K562 (cell line): ENCODE measurements around the gene TMPRSS5. TPM values are rescaled to one million over a fixed set of nuclear protein-coding genes. Genes with fewer than 3 reads are reported as not detected.
A peak's percentile ranks its signal among the peaks of the same experiment; 100 is the strongest.

Experiments
- ATAC-seq: fragments of 200-7000 bp; cut with Tn5 transposase; 3 replicates; pipeline ENCODE4 v1.9.1; 2020; ENCODE audit warnings: moderate library complexity
- BruUV-seq: library from RNA; stranded (reverse); fragments of 400-500 nt; replicated peaks from 2 replicates; lab custom pipeline; 2021; lab: Mats Ljungman, UMichigan
- CTCF ChIA-PET: fragments of 300-600 bp; formaldehyde crosslinking; extraction: SDS; loops from one replicate; lab custom pipeline; 2021; ENCODE audit warnings: low intra/inter-chr PET ratio; lab: Yijun Ruan, JAX
- POLR2A ChIA-PET: fragments of 300-600, 350-650 bp; sonication (Branson Sonifier 250); formaldehyde crosslinking; extraction: SDS; loops from one replicate; lab custom pipeline; 2021; ENCODE audit warnings: antibody characterized with exemption, inconsistent platforms; lab: Yijun Ruan, JAX
- DNase-seq, 4 experiments: peaks; one replicate each; pipeline versions ENCODE4 v3.0.0 to v3.0.0-alpha.2; 2011 to 2018; ENCODE audit warnings: low spot score in 3 of 4, mixed read lengths in 3 of 4; ENCODE audit errors: extremely low read depth in 1 of 4
- FAIRE-seq: peaks from 2 replicates; lab custom pipeline; 2011; peaks lifted over from hg19 to GRCh38; lab: Jason Lieb, UNC
- H2AFZ ChIP-seq: 2 replicates; pipeline ENCODE4 v1.6.0; 2011; ENCODE audit warnings: low read depth, low read length, control low read depth, inconsistent platforms
- H3K27ac ChIP-seq: fragments of 200-600 bp; 3 replicates; pipeline ENCODE4 v1.8.0; 2011; ENCODE audit warnings: low read depth, mild to moderate bottlenecking, control low read depth, inconsistent platforms, low read length, moderate library complexity, mixed read lengths; ENCODE audit errors: extremely low read depth
- H3K27me3 ChIP-seq, 2 experiments: fragments of 300-600 bp in 1 of 2; 2 replicates in 1 of 2; 3 replicates in 1 of 2; pipeline versions ENCODE4 v1.6.0 to v1.8.0; 2011; ENCODE audit warnings: inconsistent platforms in 2 of 2, low read length in 2 of 2, mild to moderate bottlenecking in 1 of 2, mixed read lengths in 1 of 2, moderate library complexity in 1 of 2; ENCODE audit not compliant: control insufficient read depth in 2 of 2, insufficient read depth in 2 of 2
- H3K36me3 ChIP-seq: fragments of 300-600 bp; 3 replicates; pipeline ENCODE4 v1.8.0; 2011; ENCODE audit warnings: mild to moderate bottlenecking, low read length, inconsistent platforms; ENCODE audit not compliant: control insufficient read depth, insufficient read depth
- H3K4me1 ChIP-seq, 2 experiments: fragments of 200-600 bp in 1 of 2; replicated peaks in 1 of 2; 2 replicates in 1 of 2; 3 replicates in 1 of 2; pipeline versions ENCODE4 v1.5.1 to v1.8.0; 2011; ENCODE audit warnings: inconsistent platforms in 2 of 2, low read length in 2 of 2, mild to moderate bottlenecking in 1 of 2, mixed read lengths in 1 of 2, moderate library complexity in 1 of 2; ENCODE audit not compliant: control insufficient read depth in 2 of 2, insufficient read depth in 2 of 2
- H3K4me2 ChIP-seq: 2 replicates; pipeline ENCODE4 v1.6.1; 2011; ENCODE audit warnings: low read length, control low read depth, inconsistent platforms, mixed read lengths; ENCODE audit not compliant: insufficient read depth
- H3K4me3 ChIP-seq: fragments of 200-600 bp; sonication (generic), shearing (Covaris generic); 2 replicates; pipeline ENCODE4 v1.5.1; 2016; ENCODE audit warnings: control low read depth, inconsistent platforms
- H3K79me2 ChIP-seq: fragments of 200-600 bp; 3 replicates; pipeline ENCODE4 v1.8.0; 2011; ENCODE audit warnings: low read length, inconsistent platforms; ENCODE audit not compliant: control insufficient read depth, insufficient read depth
- H3K9ac ChIP-seq, 2 experiments: 2 replicates each; pipeline versions ENCODE4 v1.6.0 to v1.6.1; 2011; ENCODE audit warnings: low read depth in 2 of 2, low read length in 2 of 2, control low read depth in 1 of 2, inconsistent platforms in 1 of 2, mild to moderate bottlenecking in 1 of 2, mixed read lengths in 1 of 2; ENCODE audit not compliant: insufficient read depth in 1 of 2
- H3K9me1 ChIP-seq: one replicate; pipeline ENCODE4 v1.6.0; 2011; ENCODE audit warnings: inconsistent platforms, mild to moderate bottlenecking, low read length, moderate library complexity; ENCODE audit not compliant: control insufficient read depth, insufficient read depth
- H3K9me3 ChIP-seq: replicated peaks from 2 replicates; pipeline ENCODE4 v1.5.1; 2011; ENCODE audit warnings: low read depth, low read length, inconsistent platforms; ENCODE audit not compliant: control insufficient read depth, insufficient read depth
- H4K20me1 ChIP-seq: replicated peaks from 2 replicates; pipeline ENCODE4 v1.6.1; 2011; ENCODE audit warnings: low read length, inconsistent platforms, mixed read lengths; ENCODE audit not compliant: control insufficient read depth, insufficient read depth
- CBFA2T3 ChIP-seq: fragments of 450-650 bp; IDR thresholded peaks from 2 replicates; pipeline ENCODE4 v1.6.1; 2017
- CBX3 ChIP-seq, 2 experiments: IDR thresholded peaks; 1 replicate in 1 of 2; 2 replicates in 1 of 2; pipeline ENCODE4 v1.6.1; 2012; ENCODE audit warnings: inconsistent platforms in 2 of 2, low read length in 2 of 2, borderline replicate concordance in 1 of 2, control low read depth in 1 of 2
- CHD2 ChIP-seq: IDR thresholded peaks from 2 replicates; pipeline ENCODE4 v1.6.1; 2011; ENCODE audit warnings: low read depth, low read length
- ETV5 ChIP-seq: sonication (generic); formaldehyde crosslinking; IDR thresholded peaks from 2 replicates; pipeline ENCODE4 v1.4.0; 2020; ENCODE audit warnings: low read depth, mild to moderate bottlenecking, missing genetic modification reagents
- FIP1L1 ChIP-seq: fragments of 200-400 bp; formaldehyde crosslinking; IDR thresholded peaks from 2 replicates; pipeline ENCODE4 v1.6.1; 2018; ENCODE audit warnings: mild to moderate bottlenecking, low read depth, low read length; ENCODE audit not compliant: poor library complexity, severe bottlenecking
- HMG20A ChIP-seq: fragments of 450-650 bp; formaldehyde crosslinking; conservative IDR thresholded peaks from 2 replicates; pipeline ENCODE4 v1.4.0; 2020; ENCODE audit warnings: mild to moderate bottlenecking, mixed read lengths
- MEF2A ChIP-seq: IDR thresholded peaks from 2 replicates; pipeline ENCODE4 v1.6.1; 2011; ENCODE audit warnings: low read depth, mild to moderate bottlenecking, low read length, moderate library complexity; ENCODE audit not compliant: control insufficient read depth
- MTA2 ChIP-seq: fragments of 450-650 bp; IDR thresholded peaks from 2 replicates; pipeline ENCODE4 v1.6.1; 2016; ENCODE audit warnings: low read depth
- PHF8 ChIP-seq: fragments of 200-600 bp; sonication (generic); IDR thresholded peaks from 2 replicates; pipeline ENCODE4 v1.6.1; 2012; ENCODE audit warnings: mixed run types, mild to moderate bottlenecking, inconsistent platforms, low read length, moderate library complexity, borderline replicate concordance
- POLR2AphosphoS5 ChIP-seq: IDR thresholded peaks from 2 replicates; pipeline ENCODE4 v1.6.1; 2011; ENCODE audit warnings: mild to moderate bottlenecking, low read depth, low read length, moderate library complexity; ENCODE audit not compliant: control insufficient read depth, insufficient read depth
- PRMT5 ChIP-seq: sonication (generic); formaldehyde crosslinking; IDR thresholded peaks from 2 replicates; pipeline ENCODE4 v1.5.0; 2020; ENCODE audit warnings: missing genetic modification reagents
- PTTG1 ChIP-seq: fragments of 450-650 bp; IDR thresholded peaks from 2 replicates; pipeline ENCODE4 v1.6.1; 2016; ENCODE audit warnings: low read depth, mild to moderate bottlenecking, missing genetic modification characterization, missing compliant biosample characterization
- ZBTB17 ChIP-seq: fragments of 450-650 bp; formaldehyde crosslinking; IDR thresholded peaks from 2 replicates; pipeline ENCODE4 v1.4.0; 2020; ENCODE audit warnings: mild to moderate bottlenecking
- ZFP36 ChIP-seq: fragments of 150-350 bp; IDR thresholded peaks from 2 replicates; pipeline ENCODE4 v1.6.1; 2018; ENCODE audit warnings: low read length, low read depth; ENCODE audit not compliant: partially characterized antibody
- ZNF445 ChIP-seq: fragments of 250-450 bp; sonication (Bioruptor Pico); IDR thresholded peaks from 2 replicates; pipeline ENCODE4 v1.4.0; 2020; ENCODE audit warnings: low read depth, mild to moderate bottlenecking, moderate library complexity
- ZNF780A ChIP-seq: fragments of 250-450 bp; sonication (Bioruptor Pico); IDR thresholded peaks from 2 replicates; pipeline ENCODE4 v1.5.0; 2021; ENCODE audit warnings: mild to moderate bottlenecking
- ZSCAN32 ChIP-seq: fragments of 450-650 bp; formaldehyde crosslinking; IDR thresholded peaks from 2 replicates; pipeline ENCODE4 v1.4.0; 2020; ENCODE audit warnings: mild to moderate bottlenecking, moderate library complexity
- whole genome bisulfite sequencing: fragments of 100-300 bp; shearing (Covaris generic); methylation state at CpG from one replicate; pipeline ENCODE4 v1.1.6; 2016; ENCODE audit warnings: low coverage, mixed read lengths; ENCODE audit not compliant: insufficient coverage; ENCODE audit errors: missing lambda C conversion rate; 5-methylcytosine and 5-hydroxymethylcytosine counted together
- in situ Hi-C: fragments of 300-500 bp; cut with MboI; formaldehyde crosslinking; loops from 4 replicates; pipeline ENCODE4 v1.15.0; 2018; ENCODE audit warnings: inconsistent platforms, mixed read lengths
- intact Hi-C: fragments of 100-400 bp; cut with micrococcal nuclease; formaldehyde crosslinking; loops from 2 replicates; pipeline ENCODE4 v1.14.2; 2022
- polyA plus RNA-seq, 8 experiments: library from polyadenylated mRNA; depleted of rRNA in 4 of 8; stranded (reverse) in 5 of 8; unstranded in 3 of 8; fragments of >200 nt; fragmentation: Nextera tagmentation in 2 of 8; fragmentation: Illumina TruSeq in 1 of 8; extraction: Ambion mirVana in 2 of 8; extraction: Trizol in 1 of 8; gene quantifications; 2 replicates each; pipeline versions ENCODE4 v1.2.1 to v1.2.3, GENCODE V29; 2011 to 2014; ENCODE audit warnings: inconsistent platforms in 1 of 8, missing spikeins in 1 of 8
- total RNA-seq, 7 experiments: library from RNA; depleted of rRNA in 6 of 7; stranded (reverse); fragments of >200 nt in 6 of 7; fragmentation: Illumina TruSeq in 2 of 7; extraction: Trizol in 2 of 7; gene quantifications; 2 replicates each; pipeline versions ENCODE4 v1.2.1 to v1.2.3, GENCODE V29; 2011 to 2021; ENCODE audit warnings: low replicate concordance in 1 of 7
- TF ChIP-seq, protein P1 (sequence below): fragments of 250-450 bp; sonication (Bioruptor Pico); IDR thresholded peaks from 2 replicates; pipeline ENCODE4 v1.4.0; 2020; ENCODE audit warnings: mild to moderate bottlenecking, moderate library complexity, borderline replicate concordance

Gene TMPRSS5
- total and polyA plus RNA-seq, 9 of the 15 experiments (the other 6 are each of a cell fraction or from before 2014, with no cell fraction given) = 0.07 to 0.49 (median 0.17) TPM; not detected in 1

DNA sequence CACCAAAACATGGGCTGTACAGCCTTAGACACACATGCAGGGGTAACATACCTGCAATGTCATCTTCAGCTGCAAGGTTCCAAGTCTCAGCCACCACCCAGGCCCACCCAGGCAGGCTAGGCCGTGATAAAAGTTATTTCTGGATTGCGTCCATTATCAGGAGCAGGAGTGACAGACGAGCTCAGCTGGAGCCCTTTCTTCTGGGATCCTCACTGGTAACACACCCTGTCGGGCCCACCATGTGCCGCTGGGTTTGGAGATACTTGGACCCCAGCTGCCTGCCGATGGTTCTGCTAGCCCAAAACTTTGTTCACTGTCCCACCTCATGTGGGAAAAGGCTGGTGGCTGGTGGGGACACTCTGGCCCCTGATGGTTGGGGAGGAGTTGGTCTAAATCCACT, 24.8 kb downstream of the TMPRSS5 start:
- intact Hi-C loops = no loop called here
- H3K9ac ChIP-seq = peak overlapping the region; percentile 24 to 29
- H3K4me3 ChIP-seq = no peak overlapping the region
- H3K36me3 ChIP-seq = no peaks in the 10 kb centered on the region
- H3K9me3 ChIP-seq = no peaks in the 10 kb centered on the region
- CTCF ChIA-PET = no interaction called here
- in situ Hi-C loops = no loop called here
- peak in 3 of 4 experiments; percentile 32 to 79 (median 74) for DNase-seq
- H3K27me3 ChIP-seq = no peaks in the 10 kb centered on the region
- peak; percentile 63 for ATAC-seq
- peak overlapping the region; percentile 83 for H2AFZ ChIP-seq
- no peaks in the 10 kb centered on the region for H3K9me1 ChIP-seq
- no TSS peak for BruUV-seq
- peak; percentile 66 for FAIRE-seq
- H3K4me1 ChIP-seq = peaks cover 17 to 28% of the 10 kb centered on the region in 2 experiments
- POLR2A ChIA-PET = interaction anchor here (1.0 to 1.8 kb wide), 3 partner anchors 8 to 17 kb away, joined by 3 to 5 read pairs (median 3); no protein-coding TSS in a partner anchor
- peak overlapping the region; percentile 55 for H3K27ac ChIP-seq
- WGBS = 9% methylated on average over 6 of the region's 6 CpGs
- H3K79me2 ChIP-seq = no peaks in the 10 kb centered on the region
- H3K4me2 ChIP-seq = peak overlapping the region; percentile 51
- H4K20me1 ChIP-seq = no peaks in the 10 kb centered on the region
- TF ChIP-seq ZFP36 = no peak
- no peak for TF ChIP-seq PHF8
- peak; percentile 77 for TF ChIP-seq CBFA2T3
- peak; percentile 87 for TF ChIP-seq MEF2A
- TF ChIP-seq ZNF780A = no peak
- no peak for TF ChIP-seq ETV5
- TF ChIP-seq PRMT5 (CRISPR knock-in tag) = no peak
- no peak for TF ChIP-seq HMG20A (CRISPR knock-in tag)
- TF ChIP-seq ZNF445 = no peak
- no peak for TF ChIP-seq MTA2
- TF ChIP-seq CBX3 (IDR thresholded peaks at IDR 0.05; ENCODE audit: borderline replicate concordance in 1 of 2, low read length in 2 of 2) = peak in 1 of 2 experiments; percentile 39; a peak in 1 of 3 replicates
- TF ChIP-seq ZBTB17 (CRISPR knock-in tag) = no peak
- TF ChIP-seq PTTG1 (tag) = no peak
- TF ChIP-seq FIP1L1 = no peak
- TF ChIP-seq POLR2AphosphoS5 = peak; percentile 32; the same call in 1 of the 2 replicates
- no peak for TF ChIP-seq ZSCAN32 (CRISPR knock-in tag)
- TF ChIP-seq, protein P1, sequence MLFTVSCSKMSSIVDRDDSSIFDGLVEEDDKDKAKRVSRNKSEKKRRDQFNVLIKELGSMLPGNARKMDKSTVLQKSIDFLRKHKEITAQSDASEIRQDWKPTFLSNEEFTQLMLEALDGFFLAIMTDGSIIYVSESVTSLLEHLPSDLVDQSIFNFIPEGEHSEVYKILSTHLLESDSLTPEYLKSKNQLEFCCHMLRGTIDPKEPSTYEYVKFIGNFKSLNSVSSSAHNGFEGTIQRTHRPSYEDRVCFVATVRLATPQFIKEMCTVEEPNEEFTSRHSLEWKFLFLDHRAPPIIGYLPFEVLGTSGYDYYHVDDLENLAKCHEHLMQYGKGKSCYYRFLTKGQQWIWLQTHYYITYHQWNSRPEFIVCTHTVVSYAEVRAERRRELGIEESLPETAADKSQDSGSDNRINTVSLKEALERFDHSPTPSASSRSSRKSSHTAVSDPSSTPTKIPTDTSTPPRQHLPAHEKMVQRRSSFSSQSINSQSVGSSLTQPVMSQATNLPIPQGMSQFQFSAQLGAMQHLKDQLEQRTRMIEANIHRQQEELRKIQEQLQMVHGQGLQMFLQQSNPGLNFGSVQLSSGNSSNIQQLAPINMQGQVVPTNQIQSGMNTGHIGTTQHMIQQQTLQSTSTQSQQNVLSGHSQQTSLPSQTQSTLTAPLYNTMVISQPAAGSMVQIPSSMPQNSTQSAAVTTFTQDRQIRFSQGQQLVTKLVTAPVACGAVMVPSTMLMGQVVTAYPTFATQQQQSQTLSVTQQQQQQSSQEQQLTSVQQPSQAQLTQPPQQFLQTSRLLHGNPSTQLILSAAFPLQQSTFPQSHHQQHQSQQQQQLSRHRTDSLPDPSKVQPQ = no peak
- TF ChIP-seq CHD2 = no peak
